KBM-7 (cell line): Measurements from ENCODE around the gene PPFIBP1.
"Not testable (repeated sequence)": the region's sequence is repeated elsewhere in the genome, so short reads cannot be mapped to it uniquely, and the experiment has no call there.

Experiments used
- DNase-seq: peaks from one replicate; pipeline ENCODE4 v3.0.0-alpha.2; 2015
- in situ Hi-C: fragments of 300-500 bp; cut with MboI; formaldehyde crosslinking; loops from 2 replicates; pipeline ENCODE4 v1.14.3; 2020; ENCODE audit warnings: low sequenced_read_pairs, low pct_unique_long_range_greater_than_20kb, mixed read lengths

PPFIBP1 gene

GRCh38 chr12:27607591-27607990 lies 83.6 kb downstream of the PPFIBP1 start:
- no peak for DNase-seq
- in situ Hi-C loops, result no loop called here

GRCh38 chr12:27608890-27609289 lies 84.9 kb downstream of the PPFIBP1 start:
- in situ Hi-C loops, result no loop called here
- DNase-seq, result no peak

- in situ Hi-C loops, result no loop called here
- DNase-seq, result no peak
These were observed 86.4 kb downstream of the PPFIBP1 start for GRCh38 chr12:27610374-27610773.

GRCh38 chr12:27614386-27614785 lies 90.4 kb downstream of the PPFIBP1 start:
- DNase-seq, result no peak
- in situ Hi-C loops, result no loop called here

GRCh38 chr12:27614866-27615265 lies 90.9 kb downstream of the PPFIBP1 start:
- DNase-seq, result no peak
- in situ Hi-C loops, result no loop called here

- in situ Hi-C loops, result no loop called here
- DNase-seq, result no peak
These were observed 91.4 kb downstream of the PPFIBP1 start for GRCh38 chr12:27615331-27615891.

GRCh38 chr12:27616356-27617142 lies 92.5 kb downstream of the PPFIBP1 start:
- no peak for DNase-seq
- in situ Hi-C loops, result no loop called here

GRCh38 chr12:27618836-27619235 lies 94.8 kb downstream of the PPFIBP1 start:
- in situ Hi-C loops, result no loop called here
- no peak for DNase-seq

GRCh38 chr12:27619308-27619707 lies 95.3 kb downstream of the PPFIBP1 start:
- peak; percentile 49 for DNase-seq
- in situ Hi-C loops, result no loop called here

GRCh38 chr12:27620121-27620520 lies 96.1 kb downstream of the PPFIBP1 start:
- no peak for DNase-seq
- in situ Hi-C loops, result no loop called here

GRCh38 chr12:27622436-27623195 lies 98.6 kb downstream of the PPFIBP1 start:
- no peak for DNase-seq
- in situ Hi-C loops, result no loop called here

- no peak for DNase-seq
- in situ Hi-C loops, result no loop called here
These were observed 99.6 kb downstream of the PPFIBP1 start for GRCh38 chr12:27623645-27624044.

- in situ Hi-C loops, result no loop called here
- DNase-seq, result no peak
These were observed 100.6 kb downstream of the PPFIBP1 start for GRCh38 chr12:27624586-27624985.

GRCh38 chr12:27627123-27627852 lies 103.3 kb downstream of the PPFIBP1 start:
- in situ Hi-C loops, result no loop called here
- DNase-seq, result no peak

- DNase-seq, in situ Hi-C loops: not testable (repeated sequence)
These were observed 104.0 kb downstream of the PPFIBP1 start for GRCh38 chr12:27627853-27628469.

- DNase-seq, in situ Hi-C loops: not testable (repeated sequence)
These were observed 106.2 kb downstream of the PPFIBP1 start for GRCh38 chr12:27630219-27630618.

- no peak for DNase-seq
- in situ Hi-C loops, result no loop called here
These were observed 107.4 kb downstream of the PPFIBP1 start for GRCh38 chr12:27631365-27631764.

- DNase-seq, result no peak
- in situ Hi-C loops, result no loop called here
These were observed 107.9 kb downstream of the PPFIBP1 start for GRCh38 chr12:27631813-27632491.
